ENCODE data around the gene MXD3.

The MXD3 gene

GRCh38 chr5:177338251-177339106, 26.8 kb upstream of the MXD3 start:
- H3K4me3 ChIP-seq (ENCODE audit: low read depth, low read length): no peak overlapping the region
- H3K36me3 ChIP-seq: peaks cover 63% of the 10 kb centered on the region
- DNase-seq: no peak
- H3K27me3 ChIP-seq: no peaks in the 10 kb centered on the region
- no peak for TF ChIP-seq CTCF (IDR thresholded peaks at IDR 0.05; ENCODE audit: low read depth, low read length)
- no peaks in the 10 kb centered on the region for H3K9me3 ChIP-seq
- peaks cover 18% of the 10 kb centered on the region for H3K4me1 ChIP-seq

GRCh38 chr5:177336603-177337494, 25.2 kb upstream of the MXD3 start:
- peaks cover 18% of the 10 kb centered on the region for H3K4me1 ChIP-seq
- H3K9me3 ChIP-seq: no peaks in the 10 kb centered on the region
- no peaks in the 10 kb centered on the region for H3K27me3 ChIP-seq
- no peak for TF ChIP-seq CTCF (IDR thresholded peaks at IDR 0.05; ENCODE audit: low read depth, low read length)
- no peak for DNase-seq
- peaks cover 67% of the 10 kb centered on the region for H3K36me3 ChIP-seq
- H3K4me3 ChIP-seq (ENCODE audit: low read depth, low read length): no peak overlapping the region

GRCh38 chr5:177336112-177336511, 24.4 kb upstream of the MXD3 start:
- H3K9me3 ChIP-seq: no peaks in the 10 kb centered on the region
- H3K27me3 ChIP-seq: no peaks in the 10 kb centered on the region
- H3K4me3 ChIP-seq (ENCODE audit: low read depth, low read length): no peak overlapping the region
- DNase-seq: peak; percentile 80
- peaks cover 18% of the 10 kb centered on the region for H3K4me1 ChIP-seq
- H3K36me3 ChIP-seq: peaks cover 61% of the 10 kb centered on the region
- peak; percentile 75 for TF ChIP-seq CTCF (IDR thresholded peaks at IDR 0.05; ENCODE audit: low read depth, low read length)

GRCh38 chr5:177335701-177336065, 24.0 kb upstream of the MXD3 start:
- DNase-seq: no peak
- Histone ChIP-seq H3K36me3 (peaks cover 61% of the 10 kb centered on the region), H3K4me3 (ENCODE audit: low read depth, low read length) (no peak overlapping the region), H3K9me3 (no peaks in the 10 kb centered on the region), H3K4me1 (peaks cover 18% of the 10 kb centered on the region), H3K27me3 (no peaks in the 10 kb centered on the region)
- no peak for TF ChIP-seq CTCF (IDR thresholded peaks at IDR 0.05; ENCODE audit: low read depth, low read length)

- H3K9me3 ChIP-seq: no peaks in the 10 kb centered on the region
- no peak overlapping the region for H3K4me3 ChIP-seq (ENCODE audit: low read depth, low read length)
- peaks cover 64% of the 10 kb centered on the region for H3K36me3 ChIP-seq
- H3K27me3 ChIP-seq: no peaks in the 10 kb centered on the region
- DNase-seq: peak; percentile 38
- TF ChIP-seq CTCF (IDR thresholded peaks at IDR 0.05; ENCODE audit: low read depth, low read length): no peak
- peaks cover 18% of the 10 kb centered on the region for H3K4me1 ChIP-seq
Observed at GRCh38 chr5:177334781-177335700, 23.3 kb upstream of the MXD3 start.

All from BE2C (cell line).